ENCODE data around the gene PYDC1.

PYDC1 gene

DNA sequence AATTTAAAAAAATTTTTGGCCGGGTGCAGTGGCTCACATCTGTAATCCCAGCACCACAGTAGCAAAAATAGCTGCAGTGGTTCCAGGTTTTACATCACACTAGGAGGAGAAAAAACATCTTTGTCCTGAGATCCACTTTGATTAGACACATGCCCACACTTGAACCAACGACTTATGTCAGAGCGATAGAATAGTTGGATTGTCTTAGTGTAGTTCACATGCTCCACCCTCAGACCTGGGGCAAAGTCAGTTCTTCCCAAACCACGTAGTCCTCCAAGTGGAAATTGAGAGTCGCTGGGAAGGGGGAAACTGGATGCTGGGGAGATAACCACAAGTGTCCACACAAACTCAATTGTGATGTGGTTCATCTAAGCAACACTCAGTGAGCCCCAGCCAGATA is 31.4 kb upstream of the PYDC1 start:
- no peak for TF ChIP-seq TAF1 (IDR thresholded peaks at IDR 0.05; ENCODE audit: borderline replicate concordance, insufficient read depth, low read length)
- TF ChIP-seq SIN3A (IDR thresholded peaks at IDR 0.05; ENCODE audit: borderline replicate concordance, insufficient read depth, low read length) = no peak
- TF ChIP-seq FOXP2 (optimal IDR thresholded peaks at IDR 0.05; ENCODE audit: borderline replicate concordance, extremely low read depth, extremely low read length, insufficient read depth) = no peak
- TF ChIP-seq, protein P1, sequence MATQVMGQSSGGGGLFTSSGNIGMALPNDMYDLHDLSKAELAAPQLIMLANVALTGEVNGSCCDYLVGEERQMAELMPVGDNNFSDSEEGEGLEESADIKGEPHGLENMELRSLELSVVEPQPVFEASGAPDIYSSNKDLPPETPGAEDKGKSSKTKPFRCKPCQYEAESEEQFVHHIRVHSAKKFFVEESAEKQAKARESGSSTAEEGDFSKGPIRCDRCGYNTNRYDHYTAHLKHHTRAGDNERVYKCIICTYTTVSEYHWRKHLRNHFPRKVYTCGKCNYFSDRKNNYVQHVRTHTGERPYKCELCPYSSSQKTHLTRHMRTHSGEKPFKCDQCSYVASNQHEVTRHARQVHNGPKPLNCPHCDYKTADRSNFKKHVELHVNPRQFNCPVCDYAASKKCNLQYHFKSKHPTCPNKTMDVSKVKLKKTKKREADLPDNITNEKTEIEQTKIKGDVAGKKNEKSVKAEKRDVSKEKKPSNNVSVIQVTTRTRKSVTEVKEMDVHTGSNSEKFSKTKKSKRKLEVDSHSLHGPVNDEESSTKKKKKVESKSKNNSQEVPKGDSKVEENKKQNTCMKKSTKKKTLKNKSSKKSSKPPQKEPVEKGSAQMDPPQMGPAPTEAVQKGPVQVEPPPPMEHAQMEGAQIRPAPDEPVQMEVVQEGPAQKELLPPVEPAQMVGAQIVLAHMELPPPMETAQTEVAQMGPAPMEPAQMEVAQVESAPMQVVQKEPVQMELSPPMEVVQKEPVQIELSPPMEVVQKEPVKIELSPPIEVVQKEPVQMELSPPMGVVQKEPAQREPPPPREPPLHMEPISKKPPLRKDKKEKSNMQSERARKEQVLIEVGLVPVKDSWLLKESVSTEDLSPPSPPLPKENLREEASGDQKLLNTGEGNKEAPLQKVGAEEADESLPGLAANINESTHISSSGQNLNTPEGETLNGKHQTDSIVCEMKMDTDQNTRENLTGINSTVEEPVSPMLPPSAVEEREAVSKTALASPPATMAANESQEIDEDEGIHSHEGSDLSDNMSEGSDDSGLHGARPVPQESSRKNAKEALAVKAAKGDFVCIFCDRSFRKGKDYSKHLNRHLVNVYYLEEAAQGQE (IDR thresholded peaks at IDR 0.05; ENCODE audit: insufficient read depth in 1 of 2, low read depth in 2 of 2, low read length in 2 of 2) = no peak
- no peak for TF ChIP-seq POLR2AphosphoS5 (IDR thresholded peaks at IDR 0.05; ENCODE audit: low read depth, low read length)

DNA sequence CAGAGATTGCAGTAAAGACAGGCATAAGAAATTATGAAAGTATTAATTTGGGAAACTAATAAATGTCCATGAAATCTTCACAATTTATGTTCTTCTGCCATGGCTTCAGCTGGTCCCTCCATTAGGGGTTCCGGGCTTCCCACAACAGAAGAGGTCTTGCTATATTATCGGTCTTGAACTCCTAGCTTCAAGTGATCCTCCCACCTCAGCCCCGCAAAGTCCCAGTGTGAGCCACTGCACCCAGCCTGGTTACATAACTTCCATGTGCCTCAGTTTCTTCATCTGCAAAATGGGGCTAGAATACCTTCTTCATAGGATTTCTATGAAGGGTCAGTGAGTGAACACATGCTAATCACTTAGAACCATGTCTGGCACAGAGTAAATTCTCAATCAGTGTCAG is 29.4 kb upstream of the PYDC1 start:
- TF ChIP-seq POLR2AphosphoS5 (IDR thresholded peaks at IDR 0.05; ENCODE audit: low read depth, low read length) (no peak), SIN3A (IDR thresholded peaks at IDR 0.05; ENCODE audit: borderline replicate concordance, insufficient read depth, low read length) (no peak)
- TF ChIP-seq, protein P1 (IDR thresholded peaks at IDR 0.05; ENCODE audit: insufficient read depth in 1 of 2, low read depth in 2 of 2, low read length in 2 of 2) = no peak

DNA sequence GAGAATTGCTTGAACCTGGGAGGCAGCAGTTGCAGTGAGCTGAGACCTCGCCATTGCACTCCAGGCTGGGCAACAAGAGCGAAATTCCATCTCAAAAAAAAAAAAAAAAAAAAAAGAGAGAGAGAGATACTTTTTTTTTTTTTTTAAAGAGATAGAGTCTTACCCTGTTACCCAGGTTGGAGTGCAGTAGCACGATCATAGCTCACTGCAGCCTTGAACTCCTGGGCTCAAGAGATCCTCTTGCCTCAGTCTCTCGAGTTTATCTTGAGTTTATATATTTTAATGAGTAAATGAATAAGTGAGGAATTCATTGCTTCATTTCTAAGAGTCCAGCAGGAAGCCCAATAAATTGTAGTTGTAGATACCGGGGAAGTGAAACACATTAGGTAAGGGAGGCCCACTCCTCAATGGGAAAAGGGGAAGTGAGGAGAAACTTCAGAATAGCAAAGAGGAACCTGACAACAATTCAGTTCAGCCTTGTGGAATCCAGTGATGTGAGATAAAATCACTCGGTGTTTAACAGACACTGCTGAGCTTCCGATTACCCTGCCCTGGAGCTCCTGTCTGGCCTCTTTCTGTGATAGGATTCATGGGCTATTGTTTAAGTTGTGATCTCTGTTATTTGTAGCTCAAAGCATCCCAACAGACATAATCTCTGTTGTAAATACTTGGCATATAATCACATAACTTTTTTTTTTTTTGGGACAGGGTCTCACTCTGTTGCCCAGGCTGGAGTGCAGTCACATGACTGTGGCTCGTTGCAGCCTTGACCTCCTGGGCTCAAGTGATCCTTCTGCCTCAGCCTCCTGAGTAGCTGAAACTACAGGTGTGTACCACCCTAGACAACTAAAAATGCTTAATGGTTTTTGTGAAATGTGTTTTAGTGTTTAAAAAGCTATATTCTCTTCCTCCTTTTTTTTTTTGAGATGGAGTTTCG is 27.1 kb upstream of the PYDC1 start:
- TF ChIP-seq SIN3A (IDR thresholded peaks at IDR 0.05; ENCODE audit: borderline replicate concordance, insufficient read depth, low read length) = no peak
- TF ChIP-seq TAF1 (IDR thresholded peaks at IDR 0.05; ENCODE audit: borderline replicate concordance, insufficient read depth, low read length) = no peak
- no peak for TF ChIP-seq POLR2AphosphoS5 (IDR thresholded peaks at IDR 0.05; ENCODE audit: low read depth, low read length)
- TF ChIP-seq, protein P1 (IDR thresholded peaks at IDR 0.05; ENCODE audit: insufficient read depth in 1 of 2, low read depth in 2 of 2, low read length in 2 of 2) = no peak
- TF ChIP-seq FOXP2 (optimal IDR thresholded peaks at IDR 0.05; ENCODE audit: borderline replicate concordance, extremely low read depth, extremely low read length, insufficient read depth) = no peak

DNA sequence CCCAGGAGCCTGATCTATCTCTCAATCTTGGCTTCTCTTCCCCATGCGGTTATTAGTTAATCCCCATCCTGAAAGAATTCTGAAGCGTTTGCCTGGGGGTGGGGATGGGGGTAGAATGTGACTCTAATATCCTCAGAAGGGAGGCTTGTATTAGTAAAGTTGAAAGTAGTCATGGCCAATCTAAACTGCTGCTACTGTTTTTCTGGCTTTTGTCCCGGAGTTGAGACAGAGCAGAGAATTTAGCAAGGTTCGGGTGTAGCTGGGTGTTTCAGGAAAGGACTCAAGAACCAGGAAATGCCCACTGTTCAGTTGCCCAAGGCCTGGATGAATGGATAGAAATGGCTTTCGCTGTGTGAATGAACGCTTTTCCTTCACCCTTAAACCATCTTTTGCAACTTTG is 25.3 kb upstream of the PYDC1 start:
- no peak for TF ChIP-seq SIN3A (IDR thresholded peaks at IDR 0.05; ENCODE audit: borderline replicate concordance, insufficient read depth, low read length)
- TF ChIP-seq, protein P1 (IDR thresholded peaks at IDR 0.05; ENCODE audit: insufficient read depth in 1 of 2, low read depth in 2 of 2, low read length in 2 of 2) = no peak
- TF ChIP-seq POLR2AphosphoS5 (IDR thresholded peaks at IDR 0.05; ENCODE audit: low read depth, low read length) = no peak
- no peak for TF ChIP-seq FOXP2 (optimal IDR thresholded peaks at IDR 0.05; ENCODE audit: borderline replicate concordance, extremely low read depth, extremely low read length, insufficient read depth)
- no peak for TF ChIP-seq TAF1 (IDR thresholded peaks at IDR 0.05; ENCODE audit: borderline replicate concordance, insufficient read depth, low read length)

Data from PFSK-1 (cell line).